Osteoblast (primary cell): Measurements from ENCODE around the gene FBXL2. TPM values are rescaled to one million over a fixed set of nuclear protein-coding genes. Genes with fewer than 3 reads are reported as not detected.

ENCODE experiments used
- DNase-seq: peaks from one replicate; pipeline ENCODE4 v3.0.0; 2011; ENCODE audit warnings: low spot score, mixed read lengths; ENCODE audit not compliant: insufficient read length; ENCODE audit errors: missing footprints
- H2AFZ ChIP-seq: 2 replicates; pipeline ENCODE4 v1.6.0; 2011; ENCODE audit warnings: mild to moderate bottlenecking, low read length
- H3K27ac ChIP-seq: 2 replicates; pipeline ENCODE4 v1.5.1; 2011; ENCODE audit warnings: mild to moderate bottlenecking, low read depth, low read length, moderate library complexity
- H3K27me3 ChIP-seq: 2 replicates; pipeline ENCODE4 v1.6.0; 2012; ENCODE audit warnings: mild to moderate bottlenecking, control low read depth, inconsistent platforms, low read length, moderate library complexity; ENCODE audit not compliant: insufficient read depth
- H3K36me3 ChIP-seq: 2 replicates; pipeline ENCODE4 v1.5.1; 2011; ENCODE audit warnings: mild to moderate bottlenecking, low read length, control low read depth, moderate library complexity; ENCODE audit not compliant: insufficient read depth
- H3K4me1 ChIP-seq: 2 replicates; pipeline ENCODE4 v1.5.1; 2011; ENCODE audit warnings: mild to moderate bottlenecking, low read length, control low read depth, moderate library complexity; ENCODE audit not compliant: insufficient read depth
- H3K4me2 ChIP-seq: 2 replicates; pipeline ENCODE4 v1.6.0; 2011; ENCODE audit warnings: mild to moderate bottlenecking, low read length; ENCODE audit not compliant: insufficient read depth
- H3K4me3 ChIP-seq: fragments of 200-600 bp; sonication (generic); 3 replicates; pipeline ENCODE4 v1.5.1; 2012; ENCODE audit warnings: mild to moderate bottlenecking, low read length, inconsistent platforms; ENCODE audit not compliant: insufficient read depth
- H3K79me2 ChIP-seq: 2 replicates; pipeline ENCODE4 v1.6.0; 2012; ENCODE audit warnings: mild to moderate bottlenecking, low read length, control low read depth, inconsistent platforms; ENCODE audit not compliant: insufficient read depth
- H3K9me3 ChIP-seq: 2 replicates; pipeline ENCODE4 v1.5.1; 2011; ENCODE audit warnings: low read depth, low read length, control low read depth
- H4K20me1 ChIP-seq: 2 replicates; pipeline ENCODE4 v1.6.0; 2012; ENCODE audit warnings: mild to moderate bottlenecking, low read length, control low read depth; ENCODE audit not compliant: insufficient read depth
- total RNA-seq: library from RNA; depleted of rRNA; stranded (reverse); fragments of >200 nt; gene quantifications from 2 replicates; pipeline ENCODE4 v1.2.3, GENCODE V29; 2012
- TF ChIP-seq, protein P1 (sequence below): IDR thresholded peaks from 2 replicates; pipeline ENCODE4 v1.5.1; 2011; ENCODE audit warnings: mild to moderate bottlenecking, low read depth, low read length, moderate library complexity; ENCODE audit errors: extremely low read depth

Gene FBXL2
- total RNA-seq, 1 donor, result 23.2 TPM

DNA sequence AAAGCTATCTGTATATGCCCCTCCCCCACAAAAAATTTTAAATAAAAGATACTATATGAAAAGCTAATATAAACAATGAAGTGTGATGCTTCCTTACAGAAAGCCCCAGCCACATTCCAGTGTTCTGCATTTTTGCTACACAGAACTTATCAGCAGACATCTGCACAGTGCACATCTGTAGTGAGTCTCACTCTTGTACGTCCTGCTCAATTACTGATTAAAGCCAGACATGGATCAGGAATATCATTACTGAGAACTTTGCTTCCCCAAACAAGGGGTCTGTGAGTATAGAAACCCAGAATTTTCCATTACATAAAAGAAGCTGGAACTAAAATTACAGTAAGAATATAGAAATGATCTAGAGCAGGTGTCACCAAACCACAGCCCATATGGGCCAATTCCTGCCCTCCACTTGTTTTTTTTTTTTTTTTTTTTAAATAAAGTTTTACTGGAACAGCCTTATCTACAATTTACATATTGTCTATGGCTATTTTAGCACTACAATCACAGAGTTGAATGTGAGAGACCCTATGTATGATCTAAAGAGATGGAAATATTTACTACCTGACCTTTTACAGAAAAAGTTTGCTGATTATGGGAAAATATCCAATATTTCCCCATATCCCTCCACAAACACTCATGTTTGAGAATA lies 117.3 kb downstream of the FBXL2 start:
- peaks cover 42% of the 10 kb centered on the region for H3K4me1 ChIP-seq
- no peak overlapping the region for H3K27ac ChIP-seq
- peaks cover 30% of the 10 kb centered on the region for H3K79me2 ChIP-seq
- peaks cover 77% of the 10 kb centered on the region for H3K36me3 ChIP-seq
- no peaks in the 10 kb centered on the region for H3K27me3 ChIP-seq
- H2AFZ ChIP-seq, result no peak overlapping the region
- peaks cover 12% of the 10 kb centered on the region for H4K20me1 ChIP-seq
- no peaks in the 10 kb centered on the region for H3K9me3 ChIP-seq
- no peak for DNase-seq
- no peak overlapping the region for H3K4me3 ChIP-seq
- H3K4me2 ChIP-seq, result no peak overlapping the region
- TF ChIP-seq, protein P1, sequence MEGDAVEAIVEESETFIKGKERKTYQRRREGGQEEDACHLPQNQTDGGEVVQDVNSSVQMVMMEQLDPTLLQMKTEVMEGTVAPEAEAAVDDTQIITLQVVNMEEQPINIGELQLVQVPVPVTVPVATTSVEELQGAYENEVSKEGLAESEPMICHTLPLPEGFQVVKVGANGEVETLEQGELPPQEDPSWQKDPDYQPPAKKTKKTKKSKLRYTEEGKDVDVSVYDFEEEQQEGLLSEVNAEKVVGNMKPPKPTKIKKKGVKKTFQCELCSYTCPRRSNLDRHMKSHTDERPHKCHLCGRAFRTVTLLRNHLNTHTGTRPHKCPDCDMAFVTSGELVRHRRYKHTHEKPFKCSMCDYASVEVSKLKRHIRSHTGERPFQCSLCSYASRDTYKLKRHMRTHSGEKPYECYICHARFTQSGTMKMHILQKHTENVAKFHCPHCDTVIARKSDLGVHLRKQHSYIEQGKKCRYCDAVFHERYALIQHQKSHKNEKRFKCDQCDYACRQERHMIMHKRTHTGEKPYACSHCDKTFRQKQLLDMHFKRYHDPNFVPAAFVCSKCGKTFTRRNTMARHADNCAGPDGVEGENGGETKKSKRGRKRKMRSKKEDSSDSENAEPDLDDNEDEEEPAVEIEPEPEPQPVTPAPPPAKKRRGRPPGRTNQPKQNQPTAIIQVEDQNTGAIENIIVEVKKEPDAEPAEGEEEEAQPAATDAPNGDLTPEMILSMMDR, result no peak

DNA sequence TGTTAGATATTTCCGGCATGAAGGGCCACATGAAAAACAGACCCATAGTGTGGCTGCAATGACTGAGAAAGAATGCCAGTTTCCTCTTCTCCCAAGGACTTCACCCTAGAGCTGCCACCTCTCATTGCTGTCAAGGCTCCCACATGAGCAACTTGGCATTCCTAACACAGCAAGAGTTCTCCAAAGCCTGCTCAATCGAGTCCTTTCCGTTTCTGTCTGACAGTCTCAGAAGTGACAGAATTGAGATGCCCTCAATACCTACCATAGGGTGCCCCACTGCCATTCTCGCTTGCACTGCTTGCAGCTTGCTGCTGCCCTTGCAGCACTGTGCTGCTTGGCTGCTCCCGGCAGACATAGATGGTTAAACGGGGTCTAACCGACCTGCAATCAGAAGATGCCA lies 118.7 kb downstream of the FBXL2 start:
- no peak for DNase-seq
- Histone ChIP-seq H3K4me3 (no peak overlapping the region), H4K20me1 (peaks cover 12% of the 10 kb centered on the region), H3K4me2 (no peak overlapping the region), H3K27me3 (no peaks in the 10 kb centered on the region), H3K9me3 (no peaks in the 10 kb centered on the region), H3K36me3 (peaks cover 77% of the 10 kb centered on the region), H2AFZ (no peak overlapping the region), H3K79me2 (peaks cover 32% of the 10 kb centered on the region), H3K27ac (no peak overlapping the region), H3K4me1 (peaks cover 35% of the 10 kb centered on the region)
- TF ChIP-seq, protein P1, result no peak

GRCh38 chr3:33398410-33398809 lies 121.2 kb downstream of the FBXL2 start:
- H3K27ac ChIP-seq, result no peak overlapping the region
- peaks cover 31% of the 10 kb centered on the region for H3K4me1 ChIP-seq
- no peak for DNase-seq
- no peaks in the 10 kb centered on the region for H3K9me3 ChIP-seq
- TF ChIP-seq, protein P1, result no peak
- peaks cover 85% of the 10 kb centered on the region for H3K36me3 ChIP-seq
- no peak overlapping the region for H3K4me3 ChIP-seq
- H3K79me2 ChIP-seq, result peaks cover 31% of the 10 kb centered on the region
- H4K20me1 ChIP-seq, result peaks cover 12% of the 10 kb centered on the region
- H3K4me2 ChIP-seq, result no peak overlapping the region
- no peak overlapping the region for H2AFZ ChIP-seq
- H3K27me3 ChIP-seq, result no peaks in the 10 kb centered on the region

GRCh38 chr3:33401781-33402180 lies 124.5 kb downstream of the FBXL2 start:
- Histone ChIP-seq H4K20me1 (peaks cover 9% of the 10 kb centered on the region), H3K4me1 (peaks cover 20% of the 10 kb centered on the region), H2AFZ (no peak overlapping the region), H3K27me3 (no peaks in the 10 kb centered on the region), H3K4me2 (no peak overlapping the region), H3K79me2 (peaks cover 35% of the 10 kb centered on the region), H3K4me3 (no peak overlapping the region), H3K36me3 (peaks cover 91% of the 10 kb centered on the region), H3K9me3 (no peaks in the 10 kb centered on the region), H3K27ac (peak overlapping the region; percentile 38)
- TF ChIP-seq, protein P1, result no peak
- no peak for DNase-seq
